H1 (cell line): ENCODE results near the gene NMNAT3. TPM values are rescaled to one million over a fixed set of nuclear protein-coding genes. Genes with fewer than 3 reads are reported as not detected.

Experiments used
- CTCF ChIA-PET: fragments of 300-600 bp; sonication (Branson Sonifier 250); formaldehyde crosslinking; loops from one replicate; lab custom pipeline; 2021; ENCODE audit not compliant: partially characterized antibody; lab: Charles Lee
- POLR2A ChIA-PET: fragments of 300-600 bp; sonication (Branson Sonifier 250); formaldehyde crosslinking; loops from one replicate; lab custom pipeline; 2021; ENCODE audit warnings: inconsistent platforms; ENCODE audit not compliant: partially characterized antibody; lab: Charles Lee
- DNase-seq, 2 experiments: peaks; one replicate each; pipeline versions ENCODE4 v3.0.0 to v3.0.0-alpha.2; 2010 to 2022; ENCODE audit warnings: low spot score in 2 of 2, low read depth in 1 of 2, mixed read lengths in 1 of 2
- FAIRE-seq: peaks from 2 replicates; lab custom pipeline; 2011; peaks lifted over from hg19 to GRCh38; lab: Jason Lieb, UNC
- H2AFZ ChIP-seq: 2 replicates; pipeline ENCODE4 v1.8.1; 2012; ENCODE audit warnings: low read length, inconsistent platforms
- H2AK5ac ChIP-seq: 2 replicates; pipeline ENCODE4 v1.6.1; 2013; ENCODE audit warnings: low read depth, low read length
- H2BK120ac ChIP-seq: replicated peaks from 2 replicates; pipeline ENCODE3; 2013; ENCODE audit warnings: low read depth, low read length, inconsistent platforms
- H2BK12ac ChIP-seq: 2 replicates; pipeline ENCODE4 v1.6.1; 2013; ENCODE audit warnings: low read depth, low read length
- H2BK15ac ChIP-seq: 2 replicates; pipeline ENCODE4 v1.6.1; 2013; ENCODE audit warnings: low read length
- H2BK20ac ChIP-seq: 2 replicates; pipeline ENCODE4 v1.6.1; 2013; ENCODE audit warnings: low read length
- H2BK5ac ChIP-seq: 2 replicates; pipeline ENCODE4 v1.6.1; 2013; ENCODE audit warnings: low read depth, low read length
- H3K14ac ChIP-seq: 2 replicates; pipeline ENCODE4 v1.6.1; 2013; ENCODE audit warnings: inconsistent platforms; ENCODE audit not compliant: insufficient read length
- H3K18ac ChIP-seq: 2 replicates; pipeline ENCODE4 v1.6.1; 2013; ENCODE audit warnings: low read length; ENCODE audit errors: extremely low read depth
- H3K23ac ChIP-seq: 2 replicates; pipeline ENCODE4 v1.6.1; 2013; ENCODE audit warnings: inconsistent platforms; ENCODE audit not compliant: insufficient read length
- H3K23me2 ChIP-seq: 2 replicates; pipeline ENCODE4 v1.6.1; 2013; ENCODE audit warnings: low read depth, low read length
- H3K27ac ChIP-seq: 2 replicates; pipeline ENCODE4 v1.6.1; 2011; ENCODE audit warnings: low read depth, low read length, inconsistent platforms
- H3K27me3 ChIP-seq, 4 experiments: replicated peaks in 1 of 4; 1 replicate in 1 of 4; 2 replicates in 3 of 4; pipeline versions ENCODE4 v1.6.1 to v1.8.1; 2011 to 2013; ENCODE audit warnings: low read length in 3 of 4, mild to moderate bottlenecking in 3 of 4, inconsistent platforms in 2 of 4, mixed read lengths in 2 of 4, moderate library complexity in 1 of 4; ENCODE audit not compliant: control insufficient read depth in 3 of 4, insufficient read depth in 3 of 4; ENCODE audit errors: extremely low read depth in 1 of 4
- H3K36me3 ChIP-seq, 4 experiments: 2 replicates each; pipeline versions ENCODE4 v1.6.1 to v1.8.1; 2011 to 2013; ENCODE audit warnings: mild to moderate bottlenecking in 4 of 4, low read length in 3 of 4, moderate library complexity in 2 of 4, control low read depth in 1 of 4, inconsistent platforms in 1 of 4; ENCODE audit not compliant: insufficient read depth in 4 of 4, control insufficient read depth in 2 of 4
- H3K4ac ChIP-seq: replicated peaks from 2 replicates; pipeline ENCODE3; 2013; ENCODE audit warnings: low read length, low read depth, mixed read lengths, inconsistent platforms; ENCODE audit not compliant: insufficient read length
- H3K4me1 ChIP-seq, 4 experiments: replicated peaks in 1 of 4; 1 replicate in 1 of 4; 2 replicates in 3 of 4; pipeline versions ENCODE4 v1.6.1 to v1.8.1; 2011 to 2013; ENCODE audit warnings: low read length in 3 of 4, inconsistent platforms in 2 of 4, mixed read lengths in 1 of 4; ENCODE audit not compliant: insufficient read depth in 4 of 4, control insufficient read depth in 3 of 4
- H3K4me2 ChIP-seq, 2 experiments: 2 replicates each; pipeline versions ENCODE4 v1.6.1 to v1.8.1; 2011 to 2013; ENCODE audit warnings: low read depth in 2 of 2, low read length in 2 of 2, control low read depth in 1 of 2, inconsistent platforms in 1 of 2, mild to moderate bottlenecking in 1 of 2; ENCODE audit not compliant: insufficient read depth in 1 of 2
- H3K4me3 ChIP-seq, 4 experiments: fragments of 200-600, 300-600 bp in 1 of 4; sonication (generic), shearing (Covaris generic), sonication (Bioruptor Twin) in 1 of 4; 2 replicates each; pipeline versions ENCODE4 v1.5.1 to v1.8.1; 2011 to 2016; ENCODE audit warnings: low read length in 4 of 4, low read depth in 3 of 4, control low read depth in 2 of 4, inconsistent platforms in 2 of 4, mild to moderate bottlenecking in 2 of 4, mixed read lengths in 1 of 4, moderate library complexity in 1 of 4; ENCODE audit not compliant: insufficient read depth in 2 of 4; ENCODE audit errors: extremely low read depth in 1 of 4
- H3K56ac ChIP-seq: replicated peaks from 2 replicates; pipeline ENCODE3; 2013; ENCODE audit warnings: low read depth, mild to moderate bottlenecking, mixed read lengths, low read length, inconsistent platforms; ENCODE audit not compliant: insufficient read length
- H3K79me1 ChIP-seq: 2 replicates; pipeline ENCODE4 v1.6.1; 2013; ENCODE audit warnings: low read depth, low read length, control low read depth
- H3K79me2 ChIP-seq, 2 experiments: 2 replicates each; pipeline versions ENCODE4 v1.6.1 to v1.8.1; 2012 to 2013; ENCODE audit warnings: low read length in 2 of 2, mild to moderate bottlenecking in 2 of 2, inconsistent platforms in 1 of 2; ENCODE audit not compliant: insufficient read depth in 2 of 2, control insufficient read depth in 1 of 2
- H3K9ac ChIP-seq, 4 experiments: replicated peaks in 1 of 4; 1 replicate in 1 of 4; 2 replicates in 3 of 4; pipeline versions ENCODE4 v1.6.1 to v1.8.1; 2011 to 2013; ENCODE audit warnings: low read depth in 3 of 4, low read length in 3 of 4, control low read depth in 2 of 4, mild to moderate bottlenecking in 2 of 4, moderate library complexity in 2 of 4, inconsistent platforms in 1 of 4; ENCODE audit errors: extremely low read depth in 1 of 4
- H3K9me3 ChIP-seq, 2 experiments: 2 replicates each; pipeline versions ENCODE4 v1.6.1 to v1.8.1; 2012 to 2013; ENCODE audit warnings: mild to moderate bottlenecking in 2 of 2, moderate library complexity in 2 of 2, control low read depth in 1 of 2, inconsistent platforms in 1 of 2, low read depth in 1 of 2, low read length in 1 of 2, mixed read lengths in 1 of 2; ENCODE audit not compliant: insufficient read depth in 2 of 2
- H4K20me1 ChIP-seq, 2 experiments: replicated peaks in 1 of 2; 2 replicates each; pipeline versions ENCODE3 to v1.8.1; 2011 to 2013; ENCODE audit warnings: inconsistent platforms in 2 of 2, low read length in 2 of 2, mild to moderate bottlenecking in 1 of 2; ENCODE audit not compliant: insufficient read depth in 2 of 2, control insufficient read depth in 1 of 2
- H4K5ac ChIP-seq: 2 replicates; pipeline ENCODE4 v1.6.1; 2013; ENCODE audit warnings: low read length, low read depth, mixed read lengths, inconsistent platforms; ENCODE audit not compliant: insufficient read length
- H4K8ac ChIP-seq: 2 replicates; pipeline ENCODE4 v1.8.0; 2013; ENCODE audit warnings: mild to moderate bottlenecking, moderate library complexity, low read length, inconsistent platforms; ENCODE audit not compliant: insufficient read depth; ENCODE audit errors: extremely low read depth
- H4K91ac ChIP-seq: replicated peaks from 2 replicates; pipeline ENCODE3; 2013; ENCODE audit warnings: low read length, mixed read lengths, inconsistent platforms; ENCODE audit not compliant: insufficient read length
- BCL11A ChIP-seq, 2 experiments: IDR thresholded peaks; one replicate each; pipeline ENCODE4 v1.6.1; 2011; ENCODE audit warnings: low read depth in 2 of 2, low read length in 2 of 2, mild to moderate bottlenecking in 2 of 2
- NANOG ChIP-seq: IDR thresholded peaks from 2 replicates; pipeline ENCODE4 v1.6.1; 2011; ENCODE audit warnings: low read length, low read depth, mild to moderate bottlenecking, inconsistent platforms; ENCODE audit not compliant: insufficient read depth, poor library complexity, severe bottlenecking
- WGBS, 2 experiments: shearing (Covaris generic) in 1 of 2; methylation state at CpG; one replicate each; pipeline versions ENCODE4 v1.1.6 to v1.1.7; 2013 to 2015; ENCODE audit warnings: low lambda C conversion rate in 2 of 2, mixed read lengths in 2 of 2, inconsistent platforms in 1 of 2, low coverage in 1 of 2, missing lambda C conversion rate in 1 of 2; ENCODE audit not compliant: insufficient replicate concordance in 2 of 2, insufficient coverage in 1 of 2, insufficient read length in 1 of 2; ENCODE audit errors: extremely low coverage in 1 of 2, missing lambda C conversion rate in 1 of 2; 5-methylcytosine and 5-hydroxymethylcytosine counted together
- polyA plus RNA-seq, 7 experiments: library from polyadenylated mRNA; depleted of rRNA in 3 of 7; stranded (reverse) in 5 of 7; unstranded in 2 of 7; fragments of >200 nt in 5 of 7; fragments of 200-250 nt in 2 of 7; gene quantifications; 1 replicate in 5 of 7; 2 replicates in 1 of 7; 4 replicates in 1 of 7; pipeline versions ENCODE4 v1.2.1 to v1.2.3, GENCODE V29; 2011 to 2013; ENCODE audit warnings: missing spikeins in 2 of 7, mixed read lengths in 2 of 7
- total RNA-seq: library from RNA; stranded (reverse); fragmentation: NEBNext Ultra II Directional; extraction: Animal tissue kit (Norgen Biotek cat#: 25700); gene quantifications from 2 replicates; pipeline ENCODE4 v1.2.1, GENCODE V29; 2021

Gene NMNAT3
- total and polyA plus RNA-seq, 2 of the 8 experiments (the other 6 are each of a cell fraction or from before 2014, with no cell fraction given), result 4.2 to 4.3 TPM

DNA sequence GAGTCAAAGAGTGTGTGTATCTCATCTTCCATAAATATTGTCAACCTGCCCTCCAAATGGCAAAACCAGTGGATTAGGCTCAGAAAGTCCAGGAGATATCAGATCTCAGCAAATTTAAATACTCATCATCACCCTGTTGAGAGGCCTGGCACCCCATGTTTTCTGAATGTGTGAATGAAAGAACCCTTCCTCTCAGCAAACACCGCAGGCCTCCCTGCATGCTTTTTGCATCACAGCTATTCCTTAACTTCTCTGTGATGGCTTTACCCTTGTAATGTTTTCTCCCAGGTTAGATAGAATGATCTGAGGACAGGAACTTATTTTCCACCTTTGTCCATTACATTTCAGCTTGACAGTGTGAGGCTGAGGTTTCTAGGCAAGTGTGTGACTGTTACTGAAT is 43.6 kb upstream of the NMNAT3 start:
- no peak for FAIRE-seq
- Histone ChIP-seq H4K91ac (no peak overlapping the region), H3K79me2 (no peaks in the 10 kb centered on the region), H3K36me3 (no peaks in the 10 kb centered on the region), H2BK20ac (no peak overlapping the region), H3K4me2 (peak overlapping the region; percentile 7 to 41; a peak in 1 of 4 replicates), H3K23ac (no peak overlapping the region), H2AFZ (no peak overlapping the region), H4K5ac (no peak overlapping the region), H3K18ac (no peak overlapping the region), H3K9ac (no peak overlapping the region), H3K56ac (no peak overlapping the region), H2BK120ac (no peak overlapping the region), H2BK15ac (no peak overlapping the region), H3K9me3 (no peaks in the 10 kb centered on the region), H3K4me1 (peaks cover 0 to 13% (median 5%) of the 10 kb centered on the region in 4 experiments; a peak in 4 of 7 replicates), H3K79me1 (no peaks in the 10 kb centered on the region), H3K23me2 (no peaks in the 10 kb centered on the region), H2AK5ac (no peak overlapping the region), H3K27me3 (no peaks in the 10 kb centered on the region), H2BK12ac (no peak overlapping the region), H4K20me1 (no peaks in the 10 kb centered on the region), H3K4me3 (0 out of 8 replicates have a peak overlapping the region, but pooled peaks of 1 of the 4 experiments have one; percentile 3), H3K14ac (no peak overlapping the region), H3K27ac (no peak overlapping the region), H3K4ac (no peak overlapping the region), H2BK5ac (no peak overlapping the region), H4K8ac (no peak overlapping the region)
- ChIA-PET CTCF (interaction anchor here (1.6 to 5.5 kb wide), 2 partner anchors 157 to 213 kb away, joined by 6 to 54 read pairs; partner anchors contain the start of gene CLSTN2), POLR2A (no interaction called here)
- WGBS, 2 experiments, result 14% methylated on average over 1 of the region's 1 CpG; no CpG with 5 or more reads in 1 of the 2 experiments
- TF ChIP-seq BCL11A (IDR thresholded peaks at IDR 0.05; ENCODE audit: low read depth in 2 of 2, low read length in 2 of 2) (no peak), NANOG (peak; percentile 10)
- no peak for DNase-seq
